Duodenal mucosa (tissue), 2 donors: Measurements from ENCODE around the gene PORCN.

ENCODE experiments used
- H3K27ac ChIP-seq: one replicate; pipeline ENCODE4 v1.7.0; 2013; ENCODE audit warnings: low read depth, low read length
- H3K27me3 ChIP-seq, 2 donors: one replicate each; pipeline ENCODE4 v1.7.0; 2013; ENCODE audit warnings: low read length in 2 of 2, control low read depth in 1 of 2; ENCODE audit not compliant: insufficient read depth in 2 of 2, control insufficient read depth in 1 of 2
- H3K36me3 ChIP-seq, 2 donors: one replicate each; pipeline ENCODE4 v1.7.0; 2013; ENCODE audit warnings: low read length in 2 of 2, control low read depth in 1 of 2; ENCODE audit not compliant: insufficient read depth in 2 of 2, control insufficient read depth in 1 of 2
- H3K4me1 ChIP-seq, 2 donors: one replicate each; pipeline ENCODE4 v1.7.0; 2013; ENCODE audit warnings: low read length in 2 of 2, control low read depth in 1 of 2; ENCODE audit not compliant: insufficient read depth in 2 of 2, control insufficient read depth in 1 of 2
- H3K4me3 ChIP-seq, 2 donors: one replicate each; pipeline ENCODE4 v1.7.0; 2013; ENCODE audit warnings: low read length in 2 of 2, low read depth in 1 of 2
- H3K9ac ChIP-seq, 2 donors: one replicate each; pipeline ENCODE4 v1.7.0; 2013; ENCODE audit warnings: low read length in 2 of 2, low read depth in 1 of 2
- H3K9me3 ChIP-seq, 2 donors: one replicate each; pipeline ENCODE4 v1.7.0; 2013; ENCODE audit warnings: low read length in 2 of 2, control low read depth in 1 of 2; ENCODE audit not compliant: control insufficient read depth in 1 of 2

Gene PORCN

GRCh38 chrX:48559636-48560035 is 50.8 kb downstream of the PORCN start:
- Histone ChIP-seq H3K27me3 (no peaks in the 10 kb centered on the region), H3K4me3 (no peak overlapping the region), H3K36me3 (peaks cover 9 to 43% of the 10 kb centered on the region in 2 donors), H3K9ac (no peak overlapping the region), H3K27ac (no peak overlapping the region), H3K4me1 (no peaks in the 10 kb centered on the region), H3K9me3 (no peaks in the 10 kb centered on the region)

DNA sequence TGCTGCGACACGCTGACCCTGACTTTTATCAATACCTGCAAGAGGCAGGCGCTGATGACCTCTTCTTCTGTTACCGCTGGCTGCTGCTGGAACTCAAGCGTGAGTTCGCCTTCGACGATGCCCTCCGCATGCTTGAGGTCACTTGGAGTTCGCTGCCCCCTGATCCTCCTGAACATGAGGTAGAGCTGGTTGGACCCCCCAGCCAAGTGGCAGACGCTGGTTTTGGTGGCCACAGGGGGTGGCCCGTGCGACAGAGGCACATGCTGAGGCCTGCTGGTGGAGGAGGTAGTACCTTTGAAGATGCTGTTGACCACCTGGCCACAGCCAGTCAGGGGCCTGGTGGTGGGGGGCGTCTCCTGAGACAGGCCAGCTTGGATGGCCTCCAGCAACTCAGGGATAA is 51.3 kb downstream of the PORCN start:
- Histone ChIP-seq H3K27ac (no peak overlapping the region), H3K4me1 (no peaks in the 10 kb centered on the region), H3K27me3 (no peaks in the 10 kb centered on the region), H3K9me3 (no peaks in the 10 kb centered on the region), H3K4me3 (no peak overlapping the region), H3K36me3 (peaks cover 9 to 40% of the 10 kb centered on the region in 2 donors), H3K9ac (no peak overlapping the region)

- no peak overlapping the region for H3K9ac ChIP-seq
- peaks cover 9 to 37% of the 10 kb centered on the region in 2 donors for H3K36me3 ChIP-seq
- H3K27me3 ChIP-seq: no peaks in the 10 kb centered on the region
Measured at GRCh38 chrX:48560681-48561080, 51.9 kb downstream of the PORCN start.

GRCh38 chrX:48569958-48570357 is 61.2 kb downstream of the PORCN start:
- H3K27me3 ChIP-seq: no peaks in the 10 kb centered on the region
- H3K4me3 ChIP-seq: no peak overlapping the region
- H3K27ac ChIP-seq: no peak overlapping the region
- H3K4me1 ChIP-seq: no peaks in the 10 kb centered on the region
- H3K9ac ChIP-seq: no peak overlapping the region
- peaks cover 0 to under 1% of the 10 kb centered on the region in 2 donors for H3K36me3 ChIP-seq
- H3K9me3 ChIP-seq: no peaks in the 10 kb centered on the region

More at GRCh38 chrX:48560681-48561080, 51.9 kb downstream of the PORCN start:
- no peak overlapping the region for H3K27ac ChIP-seq
- no peaks in the 10 kb centered on the region for H3K4me1 ChIP-seq
- H3K9me3 ChIP-seq: no peaks in the 10 kb centered on the region
- no peak overlapping the region for H3K4me3 ChIP-seq
